Ishikawa (cell line): ENCODE measurements around the gene CALCOCO1.

Experiments
- CEBPB ChIP-seq: IDR thresholded peaks from 2 replicates; pipeline ENCODE4 v1.6.1; 2012
- CREB1 ChIP-seq: IDR thresholded peaks from 2 replicates; pipeline ENCODE4 v1.6.1; 2012; ENCODE audit warnings: low read depth
- EP300 ChIP-seq: IDR thresholded peaks from 2 replicates; pipeline ENCODE4 v1.6.1; 2012; ENCODE audit warnings: borderline replicate concordance
- FOXM1 ChIP-seq: IDR thresholded peaks from 2 replicates; pipeline ENCODE4 v1.6.1; 2012; ENCODE audit warnings: low read depth, borderline replicate concordance
- RAD21 ChIP-seq: IDR thresholded peaks from 2 replicates; pipeline ENCODE4 v1.6.1; 2012; ENCODE audit warnings: low read depth
- TCF12 ChIP-seq: IDR thresholded peaks from 2 replicates; pipeline ENCODE4 v1.6.1; 2012; ENCODE audit warnings: low read depth
- TEAD4 ChIP-seq: IDR thresholded peaks from 2 replicates; pipeline ENCODE4 v1.6.1; 2012
- YY1 ChIP-seq: IDR thresholded peaks from 2 replicates; pipeline ENCODE4 v1.6.1; 2012; ENCODE audit warnings: low read depth
- TF ChIP-seq, protein P1 (sequence below): IDR thresholded peaks from 2 replicates; pipeline ENCODE4 v1.6.1; 2012
- TF ChIP-seq, protein P2 (sequence below): IDR thresholded peaks from 2 replicates; pipeline ENCODE4 v1.6.1; 2012; ENCODE audit warnings: low read depth, mild to moderate bottlenecking

DNA sequence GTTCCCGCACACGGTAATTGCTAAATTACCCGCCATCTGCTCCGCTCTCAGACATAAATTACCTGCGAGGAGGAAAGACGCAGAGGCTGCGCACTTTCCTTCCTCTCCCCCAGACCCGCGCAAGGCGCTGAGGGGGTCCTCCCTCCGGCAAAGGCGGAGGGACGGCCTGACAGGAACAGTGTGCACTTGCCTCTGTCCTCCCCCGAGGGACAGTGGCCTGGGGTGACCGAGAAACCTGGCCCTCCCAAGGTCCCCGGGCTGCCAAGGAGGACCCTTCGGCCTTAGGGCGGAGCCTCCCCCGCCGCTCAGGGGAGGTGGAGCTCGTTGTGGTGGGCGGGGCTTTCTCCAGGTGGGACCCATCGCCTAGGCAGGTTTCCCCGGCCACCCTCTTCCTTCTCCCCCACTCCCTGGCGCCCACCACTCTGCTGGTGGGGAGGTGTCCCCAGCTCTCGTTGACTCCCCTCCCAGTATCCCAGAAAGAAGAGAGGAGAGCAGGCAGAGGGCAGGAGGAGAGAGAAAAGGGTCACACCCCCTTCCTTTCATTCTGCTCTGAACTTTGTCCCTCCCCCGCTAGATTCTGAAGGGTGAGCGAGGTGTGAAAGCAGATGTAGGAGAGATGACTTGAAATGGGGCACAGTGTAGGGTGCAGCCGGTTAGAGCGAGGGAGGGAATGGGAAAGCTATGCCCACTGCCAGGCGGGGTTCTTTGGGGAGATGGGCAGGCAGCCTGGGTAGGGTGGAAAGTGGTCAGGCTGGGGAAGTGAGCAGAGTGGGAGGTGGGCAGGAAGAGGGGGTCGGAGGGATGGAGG, 11.4 kb upstream of the CALCOCO1 start:
- no peak for TF ChIP-seq TCF12
- no peak for TF ChIP-seq CEBPB
- TF ChIP-seq CREB1: no peak
- no peak for TF ChIP-seq YY1
- TF ChIP-seq, protein P1, sequence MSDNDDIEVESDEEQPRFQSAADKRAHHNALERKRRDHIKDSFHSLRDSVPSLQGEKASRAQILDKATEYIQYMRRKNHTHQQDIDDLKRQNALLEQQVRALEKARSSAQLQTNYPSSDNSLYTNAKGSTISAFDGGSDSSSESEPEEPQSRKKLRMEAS: no peak
- TF ChIP-seq RAD21: no peak
- TF ChIP-seq EP300: no peak
- TF ChIP-seq, protein P2, sequence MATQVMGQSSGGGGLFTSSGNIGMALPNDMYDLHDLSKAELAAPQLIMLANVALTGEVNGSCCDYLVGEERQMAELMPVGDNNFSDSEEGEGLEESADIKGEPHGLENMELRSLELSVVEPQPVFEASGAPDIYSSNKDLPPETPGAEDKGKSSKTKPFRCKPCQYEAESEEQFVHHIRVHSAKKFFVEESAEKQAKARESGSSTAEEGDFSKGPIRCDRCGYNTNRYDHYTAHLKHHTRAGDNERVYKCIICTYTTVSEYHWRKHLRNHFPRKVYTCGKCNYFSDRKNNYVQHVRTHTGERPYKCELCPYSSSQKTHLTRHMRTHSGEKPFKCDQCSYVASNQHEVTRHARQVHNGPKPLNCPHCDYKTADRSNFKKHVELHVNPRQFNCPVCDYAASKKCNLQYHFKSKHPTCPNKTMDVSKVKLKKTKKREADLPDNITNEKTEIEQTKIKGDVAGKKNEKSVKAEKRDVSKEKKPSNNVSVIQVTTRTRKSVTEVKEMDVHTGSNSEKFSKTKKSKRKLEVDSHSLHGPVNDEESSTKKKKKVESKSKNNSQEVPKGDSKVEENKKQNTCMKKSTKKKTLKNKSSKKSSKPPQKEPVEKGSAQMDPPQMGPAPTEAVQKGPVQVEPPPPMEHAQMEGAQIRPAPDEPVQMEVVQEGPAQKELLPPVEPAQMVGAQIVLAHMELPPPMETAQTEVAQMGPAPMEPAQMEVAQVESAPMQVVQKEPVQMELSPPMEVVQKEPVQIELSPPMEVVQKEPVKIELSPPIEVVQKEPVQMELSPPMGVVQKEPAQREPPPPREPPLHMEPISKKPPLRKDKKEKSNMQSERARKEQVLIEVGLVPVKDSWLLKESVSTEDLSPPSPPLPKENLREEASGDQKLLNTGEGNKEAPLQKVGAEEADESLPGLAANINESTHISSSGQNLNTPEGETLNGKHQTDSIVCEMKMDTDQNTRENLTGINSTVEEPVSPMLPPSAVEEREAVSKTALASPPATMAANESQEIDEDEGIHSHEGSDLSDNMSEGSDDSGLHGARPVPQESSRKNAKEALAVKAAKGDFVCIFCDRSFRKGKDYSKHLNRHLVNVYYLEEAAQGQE: no peak
- no peak for TF ChIP-seq TEAD4
- no peak for TF ChIP-seq FOXM1
